HG03159 (cell line): Measurements from ENCODE around the gene WWP2.

ENCODE experiments used
- ATAC-seq: cut with Tn5 transposase; IDR thresholded peaks from one replicate; pipeline ENCODE4 v1.9.1; 2021; ENCODE audit warnings: mild to moderate bottlenecking, moderate library complexity; ENCODE audit not compliant: unreplicated experiment

Gene WWP2

GRCh38 chr16:69886726-69887125 is 124.6 kb downstream of the WWP2 start:
- ATAC-seq = no peak

- ATAC-seq = no peak
These were observed 126.0 kb downstream of the WWP2 start for GRCh38 chr16:69888005-69888590.

GRCh38 chr16:69889295-69889964 is 127.3 kb downstream of the WWP2 start:
- ATAC-seq = no peak

GRCh38 chr16:69890114-69890891 is 128.2 kb downstream of the WWP2 start:
- no peak for ATAC-seq

GRCh38 chr16:69890892-69891282 is 128.8 kb downstream of the WWP2 start:
- ATAC-seq = no peak

- ATAC-seq = no peak
These were observed 130.2 kb downstream of the WWP2 start for GRCh38 chr16:69892378-69892777.

- no peak for ATAC-seq
These were observed 131.0 kb downstream of the WWP2 start for GRCh38 chr16:69893106-69893505.

- ATAC-seq = no peak
These were observed 132.5 kb downstream of the WWP2 start for GRCh38 chr16:69894676-69895075.

GRCh38 chr16:69903865-69904415 is 141.8 kb downstream of the WWP2 start:
- no peak for ATAC-seq

- no peak for ATAC-seq
These were observed 142.5 kb downstream of the WWP2 start for GRCh38 chr16:69904495-69905170.

- no peak for ATAC-seq
These were observed 143.0 kb downstream of the WWP2 start for GRCh38 chr16:69905171-69905555.

GRCh38 chr16:69906838-69907401 is 144.8 kb downstream of the WWP2 start:
- no peak for ATAC-seq

- no peak for ATAC-seq
These were observed 146.9 kb downstream of the WWP2 start for GRCh38 chr16:69909043-69909442.

GRCh38 chr16:69909760-69910159 is 147.6 kb downstream of the WWP2 start:
- ATAC-seq = no peak

GRCh38 chr16:69910964-69911363 is 148.8 kb downstream of the WWP2 start:
- ATAC-seq = no peak

GRCh38 chr16:69916462-69916861 is 154.3 kb downstream of the WWP2 start:
- no peak for ATAC-seq

- no peak for ATAC-seq
These were observed 155.2 kb downstream of the WWP2 start for GRCh38 chr16:69917311-69917710.

- ATAC-seq = no peak
These were observed 155.6 kb downstream of the WWP2 start for GRCh38 chr16:69917739-69918138.

- ATAC-seq = no peak
These were observed 156.1 kb downstream of the WWP2 start for GRCh38 chr16:69918241-69918640.

- no peak for ATAC-seq
These were observed 159.0 kb downstream of the WWP2 start for GRCh38 chr16:69921127-69921526.

- ATAC-seq = no peak
These were observed 160.1 kb downstream of the WWP2 start for GRCh38 chr16:69922200-69922599.
